A549 treated with AZD2906 at 1 μM for 4 hours (cell line): Measurements from ENCODE around the gene ISCU. TPM values are rescaled to one million over a fixed set of nuclear protein-coding genes. Genes with fewer than 3 reads are reported as not detected.

Experiments
- total RNA-seq: library from RNA; stranded (reverse); fragments of 200-300 nt; extraction: Qiagen RNA extraction; gene quantifications from 5 replicates; pipeline ENCODE4 v1.2.3, GENCODE V29; 2022

The ISCU gene
- 86.6 to 99.7 TPM (median 93.1 TPM) in 5 replicates for total RNA-seq

GRCh38 chr12:108562348-108563135 lies at the start of gene ISCU:
TSS of gene ISCU (plus strand) at chr12:108562596. CDS start at chr12:108562623, 27 bp downstream.

GRCh38 chr12:108514973-108515814 lies 47.2 kb upstream of the ISCU start, which contains the start of gene FICD:
TSS of gene FICD (plus strand) at chr12:108515277. CDS start at chr12:108516973, 1,696 bp downstream.

GRCh38 chr12:108560752-108561719 lies 1.4 kb upstream of the ISCU start, which contains the start of gene SART3:
TSS of gene SART3 (minus strand) at chr12:108561173. CDS start at chr12:108561154, 19 bp downstream.

GRCh38 chr12:108597559-108598471 lies 35.4 kb downstream of the ISCU start, which contains the start of gene TMEM119:
TSS of gene TMEM119 (minus strand) at chr12:108598084. CDS start at chr12:108592383, 5,701 bp downstream.

Other genes starting within 250 kb of the ISCU start
- gene CMKLR1, start 223.3 kb upstream of the ISCU start, total RNA-seq, result 0.02 to 0.06 TPM (median 0.02 TPM) in 3 of 5 replicates, not detected in the others
- gene FICD, start 47.3 kb upstream of the ISCU start, total RNA-seq, result 2.8 to 3.1 TPM (median 3.1 TPM) in 5 replicates
- 35.2 to 49.5 TPM (median 38.8 TPM) in 5 replicates for gene SART3, start 1.4 kb upstream of the ISCU start, total RNA-seq
- 0.03 to 0.21 TPM (median 0.09 TPM) in 3 of 5 replicates, not detected in the others for gene TMEM119, start 35.5 kb downstream of the ISCU start, total RNA-seq
- 0.79 to 1.1 TPM (median 0.94 TPM) in 5 replicates for gene SELPLG, start 71.3 kb downstream of the ISCU start, total RNA-seq
- 157 to 174 TPM (median 173 TPM) in 5 replicates for gene CORO1C, start 168.9 kb downstream of the ISCU start, total RNA-seq